ENCODE data around the gene TSHZ2.
A peak's percentile ranks its signal among the peaks of the same experiment; 100 is the strongest.

TSHZ2 gene

DNA sequence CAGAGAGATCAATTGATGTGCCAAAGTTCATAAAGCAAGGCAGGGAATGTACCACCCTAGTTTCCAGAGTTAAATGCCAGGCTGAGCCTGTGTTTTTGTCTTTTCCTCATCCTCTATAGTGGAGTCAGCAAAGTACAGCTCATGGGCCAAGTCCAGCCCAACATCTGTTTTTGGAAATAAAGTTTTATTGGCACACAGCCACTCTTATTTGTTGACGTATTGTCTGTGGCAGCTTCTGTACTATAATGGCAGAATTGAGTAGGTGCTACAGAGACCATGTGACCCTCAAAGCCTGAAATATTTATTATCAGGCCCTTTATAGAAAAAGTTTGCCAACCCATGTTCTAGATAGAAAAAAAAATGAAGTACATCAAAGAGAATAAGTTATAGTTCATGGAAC, 187.0 kb downstream of the TSHZ2 start:
- Histone ChIP-seq H3K4me3 (replicated peaks; ENCODE audit: low read depth, low read length) (no peak overlapping the region), H3K27me3 (replicated peaks; ENCODE audit: control insufficient read depth, insufficient read depth, low read length) (no peaks in the 10 kb centered on the region)
- TF ChIP-seq CTCF (IDR thresholded peaks at IDR 0.05; ENCODE audit: insufficient read depth, low read length, poor library complexity, severe bottlenecking): no peak

DNA sequence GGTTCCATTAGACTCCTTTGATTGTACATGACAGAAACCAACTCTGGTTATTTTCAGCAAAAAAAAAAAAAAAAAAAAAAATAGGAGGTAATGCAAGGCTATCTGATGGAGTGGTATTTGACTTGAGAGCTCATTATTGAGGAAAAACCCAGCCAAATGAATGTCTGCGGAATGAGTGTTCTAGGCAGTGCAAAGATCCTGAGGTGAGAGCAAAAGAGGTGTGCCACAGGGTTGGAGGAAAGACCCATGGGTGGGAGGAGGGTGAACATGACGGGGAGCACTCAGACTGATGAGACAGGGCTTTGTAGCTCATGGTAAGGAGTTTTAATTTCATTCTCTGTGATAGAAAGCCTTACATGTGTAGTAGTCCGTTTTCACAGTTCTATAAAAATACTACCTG, 188.9 kb downstream of the TSHZ2 start:
- no peak for TF ChIP-seq CTCF (IDR thresholded peaks at IDR 0.05; ENCODE audit: insufficient read depth, low read length, poor library complexity, severe bottlenecking)
- H3K4me3 ChIP-seq (replicated peaks; ENCODE audit: low read depth, low read length): no peak overlapping the region
- peak; percentile 17 for DNase-seq (ENCODE audit: extremely low read depth, insufficient read length)
- H3K36me3 ChIP-seq (ENCODE audit: control insufficient read depth, insufficient read depth, low read length): no peaks in the 10 kb centered on the region
- H3K27me3 ChIP-seq (replicated peaks; ENCODE audit: control insufficient read depth, insufficient read depth, low read length): no peaks in the 10 kb centered on the region

More for the DNA sequence above, 187.0 kb downstream of the TSHZ2 start:
- no peaks in the 10 kb centered on the region for H3K36me3 ChIP-seq (ENCODE audit: control insufficient read depth, insufficient read depth, low read length)
- DNase-seq (ENCODE audit: extremely low read depth, insufficient read length): no peak

DNA sequence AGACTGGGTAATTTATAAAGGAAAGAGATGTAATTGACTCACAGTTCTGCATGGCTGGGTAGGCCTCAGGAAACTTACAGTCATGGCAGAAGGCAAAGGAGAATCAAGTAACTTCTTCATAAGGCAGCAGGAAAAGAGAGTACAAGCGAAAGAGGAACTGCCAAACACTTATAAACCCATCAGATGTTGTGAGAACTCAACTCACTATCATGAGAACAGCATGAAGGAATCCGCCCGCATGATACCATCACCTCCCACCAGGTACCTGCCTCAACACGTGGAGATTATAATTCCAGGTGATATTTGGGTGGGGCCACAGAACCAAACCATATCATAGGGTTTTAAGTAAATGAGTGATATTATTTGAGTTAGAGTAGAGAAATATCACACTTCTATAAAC, 189.3 kb downstream of the TSHZ2 start:
- DNase-seq (ENCODE audit: extremely low read depth, insufficient read length): no peak
- Histone ChIP-seq H3K27me3 (replicated peaks; ENCODE audit: control insufficient read depth, insufficient read depth, low read length) (no peaks in the 10 kb centered on the region), H3K4me3 (replicated peaks; ENCODE audit: low read depth, low read length) (no peak overlapping the region), H3K36me3 (ENCODE audit: control insufficient read depth, insufficient read depth, low read length) (no peaks in the 10 kb centered on the region)
- TF ChIP-seq CTCF (IDR thresholded peaks at IDR 0.05; ENCODE audit: insufficient read depth, low read length, poor library complexity, severe bottlenecking): no peak

GRCh38 chr20:53162251-53162835, 190.2 kb downstream of the TSHZ2 start:
- TF ChIP-seq CTCF (IDR thresholded peaks at IDR 0.05; ENCODE audit: insufficient read depth, low read length, poor library complexity, severe bottlenecking): no peak
- no peak overlapping the region for H3K4me3 ChIP-seq (replicated peaks; ENCODE audit: low read depth, low read length)
- DNase-seq (ENCODE audit: extremely low read depth, insufficient read length): peak; percentile 56
- no peaks in the 10 kb centered on the region for H3K36me3 ChIP-seq (ENCODE audit: control insufficient read depth, insufficient read depth, low read length)
- no peaks in the 10 kb centered on the region for H3K27me3 ChIP-seq (replicated peaks; ENCODE audit: control insufficient read depth, insufficient read depth, low read length)

DNA sequence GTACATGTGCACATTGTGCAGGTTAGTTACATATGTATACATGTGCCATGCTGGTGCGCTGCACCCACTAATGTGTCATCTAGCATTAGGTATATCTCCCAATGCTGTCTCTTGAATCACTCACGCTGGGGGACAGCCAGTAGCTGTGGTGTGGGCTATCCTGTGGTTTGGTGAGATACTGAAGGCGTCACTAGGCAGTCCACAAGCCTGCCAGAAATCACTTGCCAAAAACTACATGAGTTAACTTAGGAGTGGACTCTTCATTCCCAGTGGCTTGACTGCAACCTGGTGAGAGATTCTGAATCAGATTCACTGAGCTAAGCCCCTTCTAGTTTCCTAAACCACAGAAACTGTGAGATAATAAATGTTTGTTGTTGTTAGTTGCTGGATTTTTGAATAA, 191.3 kb downstream of the TSHZ2 start:
- no peaks in the 10 kb centered on the region for H3K36me3 ChIP-seq (ENCODE audit: control insufficient read depth, insufficient read depth, low read length)
- H3K4me3 ChIP-seq (replicated peaks; ENCODE audit: low read depth, low read length): no peak overlapping the region
- TF ChIP-seq CTCF (IDR thresholded peaks at IDR 0.05; ENCODE audit: insufficient read depth, low read length, poor library complexity, severe bottlenecking): no peak
- no peaks in the 10 kb centered on the region for H3K27me3 ChIP-seq (replicated peaks; ENCODE audit: control insufficient read depth, insufficient read depth, low read length)
- DNase-seq (ENCODE audit: extremely low read depth, insufficient read length): no peak

DNA sequence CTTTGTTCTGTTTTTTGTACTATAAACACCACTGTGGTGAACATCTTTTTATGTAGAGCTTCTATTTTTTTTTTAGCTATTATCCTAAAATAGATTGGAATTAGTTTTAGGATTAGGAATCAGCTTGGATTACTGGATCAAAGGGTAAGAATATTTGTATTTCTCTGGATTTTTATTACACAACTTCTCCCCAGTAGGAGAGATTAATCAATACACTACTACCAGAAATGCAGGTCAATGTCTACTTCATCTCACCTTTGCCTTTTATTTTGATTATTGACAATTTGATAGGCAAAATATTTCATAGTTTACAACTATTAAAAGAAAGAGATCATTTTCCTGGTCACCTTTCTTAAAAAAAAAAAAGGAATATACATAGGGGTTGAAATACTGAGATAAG, 191.9 kb downstream of the TSHZ2 start:
- H3K36me3 ChIP-seq (ENCODE audit: control insufficient read depth, insufficient read depth, low read length): no peaks in the 10 kb centered on the region
- H3K27me3 ChIP-seq (replicated peaks; ENCODE audit: control insufficient read depth, insufficient read depth, low read length): no peaks in the 10 kb centered on the region
- no peak for DNase-seq (ENCODE audit: extremely low read depth, insufficient read length)
- no peak for TF ChIP-seq CTCF (IDR thresholded peaks at IDR 0.05; ENCODE audit: insufficient read depth, low read length, poor library complexity, severe bottlenecking)
- no peak overlapping the region for H3K4me3 ChIP-seq (replicated peaks; ENCODE audit: low read depth, low read length)
